GM18867 (cell line): ENCODE data around the gene EYS.

ENCODE experiments used
- ATAC-seq: cut with Tn5 transposase; IDR thresholded peaks from one replicate; pipeline ENCODE4 v1.9.1; 2021; ENCODE audit warnings: mild to moderate bottlenecking, moderate library complexity; ENCODE audit not compliant: unreplicated experiment

The EYS gene

GRCh38 chr6:64104051-64104450 is 1603.0 kb downstream of the EYS start:
- ATAC-seq, result no peak

- no peak for ATAC-seq
Observed at GRCh38 chr6:64103480-64103879, 1603.5 kb downstream of the EYS start.

GRCh38 chr6:64100702-64101303 is 1606.2 kb downstream of the EYS start:
- peak; percentile 68 for ATAC-seq

- ATAC-seq, result no peak
Observed at GRCh38 chr6:64090352-64090751, 1616.7 kb downstream of the EYS start.

- ATAC-seq, result no peak
Observed at GRCh38 chr6:64085126-64085525, 1621.9 kb downstream of the EYS start.

- ATAC-seq, result no peak
Observed at GRCh38 chr6:64084185-64084663, 1622.8 kb downstream of the EYS start.

- peak; percentile 79 for ATAC-seq
Observed at GRCh38 chr6:64083261-64083660, 1623.8 kb downstream of the EYS start.

- no peak for ATAC-seq
Observed at GRCh38 chr6:64081453-64081852, 1625.6 kb downstream of the EYS start.

- ATAC-seq, result no peak
Observed at GRCh38 chr6:64074981-64075380, 1632.0 kb downstream of the EYS start.

GRCh38 chr6:64072686-64073085 is 1634.3 kb downstream of the EYS start:
- no peak for ATAC-seq

- peak; percentile 66 for ATAC-seq
Observed at GRCh38 chr6:64064919-64065318, 1642.1 kb downstream of the EYS start.

- ATAC-seq, result no peak
Observed at GRCh38 chr6:64062960-64063683, 1643.9 kb downstream of the EYS start.

- no peak for ATAC-seq
Observed at GRCh38 chr6:64054861-64055260, 1652.2 kb downstream of the EYS start.

GRCh38 chr6:64050590-64050989 is 1656.4 kb downstream of the EYS start:
- no peak for ATAC-seq

- no peak for ATAC-seq
Observed at GRCh38 chr6:64049736-64050135, 1657.3 kb downstream of the EYS start.

- ATAC-seq, result no peak
Observed at GRCh38 chr6:64046746-64047208, 1660.2 kb downstream of the EYS start.

- no peak for ATAC-seq
Observed at GRCh38 chr6:64041373-64041772, 1665.7 kb downstream of the EYS start.

GRCh38 chr6:64040113-64040512 is 1666.9 kb downstream of the EYS start:
- no peak for ATAC-seq

- ATAC-seq, result no peak
Observed at GRCh38 chr6:64037427-64037826, 1669.6 kb downstream of the EYS start.

GRCh38 chr6:64034910-64035655 is 1671.9 kb downstream of the EYS start:
- ATAC-seq, result no peak

GRCh38 chr6:64034291-64034690 is 1672.7 kb downstream of the EYS start:
- ATAC-seq, result no peak
